CD8-positive, alpha-beta memory T cell (primary cell): ENCODE data around the gene PHETA1. TPM values are rescaled to one million over a fixed set of nuclear protein-coding genes. Genes with fewer than 3 reads are reported as not detected.

Experiments used
- CTCF ChIA-PET: fragments of 350-600 bp; sonication (Branson Sonifier 250); formaldehyde crosslinking; loops from one replicate; lab custom pipeline; 2021; ENCODE audit warnings: antibody characterized with exemption; lab: Charles Lee
- POLR2A ChIA-PET: fragments of 350-600 bp; sonication (Branson Sonifier 250); formaldehyde crosslinking; loops from one replicate; lab custom pipeline; 2021; ENCODE audit warnings: antibody characterized with exemption; lab: Charles Lee
- DNase-seq, 5 donors: peaks; one replicate each; pipeline versions ENCODE4 v3.0.0 to v3.0.0-alpha.2; 2020 to 2022; ENCODE audit warnings: mixed read lengths in 1 of 5
- H3K27ac ChIP-seq: one replicate; pipeline ENCODE4 v1.7.0; 2013; ENCODE audit warnings: low read depth, mild to moderate bottlenecking, low read length, moderate library complexity
- H3K27me3 ChIP-seq: 2 replicates; pipeline ENCODE4 v1.7.0; 2013; ENCODE audit warnings: low read length, mild to moderate bottlenecking; ENCODE audit not compliant: insufficient read depth, poor library complexity, severe bottlenecking
- H3K36me3 ChIP-seq: 2 replicates; pipeline ENCODE4 v1.7.0; 2013; ENCODE audit warnings: mild to moderate bottlenecking, low read length, moderate library complexity; ENCODE audit not compliant: insufficient read depth
- H3K4me1 ChIP-seq: 2 replicates; pipeline ENCODE4 v1.7.0; 2013; ENCODE audit warnings: mild to moderate bottlenecking, low read length, moderate library complexity; ENCODE audit not compliant: insufficient read depth
- H3K4me3 ChIP-seq: 2 replicates; pipeline ENCODE4 v1.7.0; 2013; ENCODE audit warnings: mild to moderate bottlenecking, low read length
- H3K9me3 ChIP-seq: 2 replicates; pipeline ENCODE4 v1.7.0; 2013; ENCODE audit warnings: mild to moderate bottlenecking, low read length
- H3K27ac Mint-ChIP-seq, 8 donors: one replicate each; pipeline ENCODE4 v1.8.0; 2020 to 2021; ENCODE audit warnings: mixed read lengths in 8 of 8, mild to moderate bottlenecking in 6 of 8, inconsistent platforms in 3 of 8, moderate library complexity in 3 of 8
- H3K27me3 Mint-ChIP-seq, 2 donors: one replicate each; pipeline ENCODE4 v1.8.0; 2020 to 2021; ENCODE audit warnings: mixed read lengths in 2 of 2, mild to moderate bottlenecking in 1 of 2, moderate library complexity in 1 of 2
- H3K36me3 Mint-ChIP-seq, 3 donors: one replicate each; pipeline ENCODE4 v1.8.0; 2020 to 2021; ENCODE audit warnings: mixed read lengths in 3 of 3, inconsistent platforms in 1 of 3, mild to moderate bottlenecking in 1 of 3
- H3K4me1 Mint-ChIP-seq, 3 donors: one replicate each; pipeline ENCODE4 v1.8.0; 2020 to 2021; ENCODE audit warnings: mixed read lengths in 3 of 3, inconsistent platforms in 1 of 3, mild to moderate bottlenecking in 1 of 3
- H3K4me3 Mint-ChIP-seq, 7 donors: one replicate each; pipeline ENCODE4 v1.8.0; 2020 to 2021; ENCODE audit warnings: mixed read lengths in 7 of 7, mild to moderate bottlenecking in 6 of 7, moderate library complexity in 4 of 7, inconsistent platforms in 2 of 7
- H3K9me3 Mint-ChIP-seq, 5 donors: one replicate each; pipeline ENCODE4 v1.8.0; 2020 to 2022; ENCODE audit warnings: mixed read lengths in 5 of 5, mild to moderate bottlenecking in 3 of 5, moderate library complexity in 2 of 5, inconsistent platforms in 1 of 5
- polyA plus RNA-seq: library from polyadenylated mRNA; unstranded; fragments of 300-500 nt; fragmentation: Illumina TruSeq; gene quantifications from one replicate; pipeline ENCODE4 v1.2.3, GENCODE V29; 2021
- total RNA-seq, 2 experiments: library from RNA; stranded (reverse); gene quantifications; one replicate each; pipeline ENCODE4 v1.2.3, GENCODE V29; 2021

Gene PHETA1
- total and polyA plus RNA-seq, 3 experiments from 2014 or later = 1.8 to 3.9 (median 3.8) TPM

GRCh38 chr12:111366583-111366982, 2.3 kb downstream of the PHETA1 start:
- CTCF ChIA-PET = interaction anchor here (1.1 to 1.8 kb wide), 2 partner anchors 38 to 85 kb away, joined by 3 to 5 read pairs; no protein-coding TSS in a partner anchor
- H3K36me3 Mint-ChIP-seq = peaks cover 0 to 9% (median 0%) of the 10 kb centered on the region in 3 donors

DNA sequence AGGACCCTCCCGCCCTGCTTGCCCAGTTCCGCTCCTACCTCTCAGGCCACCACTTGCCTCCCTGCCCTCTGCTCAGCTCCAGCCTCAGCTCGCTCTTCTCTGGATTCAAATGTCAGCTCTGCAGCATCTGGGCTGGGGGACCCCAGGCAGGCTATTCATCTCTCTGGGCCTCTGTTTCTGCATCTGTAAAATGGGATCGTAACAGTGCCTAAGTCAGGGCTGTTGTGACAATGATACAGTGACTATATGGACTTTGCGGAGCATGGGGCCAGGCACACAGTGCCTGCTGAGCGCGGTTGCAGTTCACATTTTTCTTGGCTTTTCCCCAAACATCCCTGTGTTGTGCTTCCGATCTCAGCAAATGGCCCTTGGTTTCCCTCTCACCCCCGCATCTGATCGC, 2.8 kb downstream of the PHETA1 start:
- Histone ChIP-seq H3K9me3 (no peaks in the 10 kb centered on the region), H3K36me3 (no peaks in the 10 kb centered on the region), H3K27me3 (no peaks in the 10 kb centered on the region), H3K4me1 (peaks cover 20% of the 10 kb centered on the region), H3K27ac (no peak overlapping the region), H3K4me3 (no peak overlapping the region)
- Mint-ChIP-seq H3K4me1 (peaks cover 21 to 34% (median 31%) of the 10 kb centered on the region in 3 donors), H3K4me3 (peak overlapping the region in 2 of 7 donors; percentile 12 to 80), H3K27ac (peak overlapping the region in 1 of 8 donors; percentile 75), H3K9me3 (no peaks in the 10 kb centered on the region), H3K27me3 (peaks cover 0 to 2% of the 10 kb centered on the region in 2 donors), H3K36me3 (peaks cover 0 to 9% (median 0%) of the 10 kb centered on the region in 3 donors)
- POLR2A ChIA-PET = no interaction called here
- no peak for DNase-seq
- CTCF ChIA-PET = interaction anchor here (1.1 kb wide), 1 partner anchor 85 kb away, joined by 3 read pairs; no protein-coding TSS in a partner anchor

More at GRCh38 chr12:111366583-111366982, 2.3 kb downstream of the PHETA1 start:
- peak overlapping the region in 1 of 7 donors; percentile 69 for H3K4me3 Mint-ChIP-seq
- DNase-seq = no peak
- Histone ChIP-seq H3K9me3 (no peaks in the 10 kb centered on the region), H3K27me3 (no peaks in the 10 kb centered on the region), H3K4me1 (peaks cover 20% of the 10 kb centered on the region), H3K27ac (no peak overlapping the region), H3K4me3 (no peak overlapping the region), H3K36me3 (no peaks in the 10 kb centered on the region)
- no peaks in the 10 kb centered on the region for H3K9me3 Mint-ChIP-seq
- peak overlapping the region in 1 of 8 donors; percentile 70 for H3K27ac Mint-ChIP-seq
- H3K27me3 Mint-ChIP-seq = no peaks in the 10 kb centered on the region
- H3K4me1 Mint-ChIP-seq = peaks cover 21 to 34% (median 31%) of the 10 kb centered on the region in 3 donors
- POLR2A ChIA-PET = no interaction called here

DNA sequence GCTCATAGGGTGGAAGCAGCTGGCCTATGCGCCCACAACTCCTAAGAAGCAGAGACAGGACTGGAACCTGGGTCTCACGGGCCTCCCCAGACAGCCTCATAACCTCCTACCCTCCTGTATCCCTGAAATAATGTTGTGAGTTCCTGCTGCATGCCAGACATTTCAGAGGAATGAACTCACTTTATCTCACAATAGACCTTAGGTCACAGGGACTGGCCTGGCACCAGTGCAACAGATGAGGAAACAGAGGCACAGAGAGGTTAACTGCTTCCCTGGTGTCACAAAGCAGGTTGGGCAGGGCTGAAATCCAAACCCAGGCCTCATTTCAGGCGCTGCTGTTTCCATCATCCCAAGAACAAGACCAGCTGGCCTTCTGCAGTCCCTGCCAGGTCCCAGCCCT, 5.3 kb downstream of the PHETA1 start:
- Histone ChIP-seq H3K4me1 (peaks cover 12% of the 10 kb centered on the region), H3K36me3 (no peaks in the 10 kb centered on the region), H3K9me3 (no peaks in the 10 kb centered on the region), H3K4me3 (no peak overlapping the region), H3K27me3 (no peaks in the 10 kb centered on the region), H3K27ac (no peak overlapping the region)
- no peak for DNase-seq
- CTCF ChIA-PET = no interaction called here
- Mint-ChIP-seq H3K36me3 (peaks cover 0 to 9% (median 0%) of the 10 kb centered on the region in 3 donors), H3K27ac (no peak overlapping the region), H3K27me3 (peaks cover 6 to 11% of the 10 kb centered on the region in 2 donors), H3K9me3 (no peaks in the 10 kb centered on the region), H3K4me1 (peaks cover 24 to 40% (median 31%) of the 10 kb centered on the region in 3 donors), H3K4me3 (no peak overlapping the region)
- POLR2A ChIA-PET = no interaction called here

GRCh38 chr12:111362687-111363475, 6.0 kb downstream of the PHETA1 start:
- no peaks in the 10 kb centered on the region for H3K36me3 ChIP-seq
- no peak overlapping the region for H3K27ac ChIP-seq
- ChIA-PET POLR2A (no interaction called here), CTCF (no interaction called here)
- Mint-ChIP-seq H3K4me1 (peaks cover 19 to 33% (median 24%) of the 10 kb centered on the region in 3 donors), H3K36me3 (peaks cover 0 to 9% (median 0%) of the 10 kb centered on the region in 3 donors), H3K9me3 (no peaks in the 10 kb centered on the region), H3K27me3 (peaks cover 6 to 11% of the 10 kb centered on the region in 2 donors), H3K27ac (no peak overlapping the region), H3K4me3 (no peak overlapping the region)
- H3K27me3 ChIP-seq = no peaks in the 10 kb centered on the region
- H3K4me1 ChIP-seq = peaks cover 5% of the 10 kb centered on the region
- H3K4me3 ChIP-seq = no peak overlapping the region
- DNase-seq = no peak
- no peaks in the 10 kb centered on the region for H3K9me3 ChIP-seq

DNA sequence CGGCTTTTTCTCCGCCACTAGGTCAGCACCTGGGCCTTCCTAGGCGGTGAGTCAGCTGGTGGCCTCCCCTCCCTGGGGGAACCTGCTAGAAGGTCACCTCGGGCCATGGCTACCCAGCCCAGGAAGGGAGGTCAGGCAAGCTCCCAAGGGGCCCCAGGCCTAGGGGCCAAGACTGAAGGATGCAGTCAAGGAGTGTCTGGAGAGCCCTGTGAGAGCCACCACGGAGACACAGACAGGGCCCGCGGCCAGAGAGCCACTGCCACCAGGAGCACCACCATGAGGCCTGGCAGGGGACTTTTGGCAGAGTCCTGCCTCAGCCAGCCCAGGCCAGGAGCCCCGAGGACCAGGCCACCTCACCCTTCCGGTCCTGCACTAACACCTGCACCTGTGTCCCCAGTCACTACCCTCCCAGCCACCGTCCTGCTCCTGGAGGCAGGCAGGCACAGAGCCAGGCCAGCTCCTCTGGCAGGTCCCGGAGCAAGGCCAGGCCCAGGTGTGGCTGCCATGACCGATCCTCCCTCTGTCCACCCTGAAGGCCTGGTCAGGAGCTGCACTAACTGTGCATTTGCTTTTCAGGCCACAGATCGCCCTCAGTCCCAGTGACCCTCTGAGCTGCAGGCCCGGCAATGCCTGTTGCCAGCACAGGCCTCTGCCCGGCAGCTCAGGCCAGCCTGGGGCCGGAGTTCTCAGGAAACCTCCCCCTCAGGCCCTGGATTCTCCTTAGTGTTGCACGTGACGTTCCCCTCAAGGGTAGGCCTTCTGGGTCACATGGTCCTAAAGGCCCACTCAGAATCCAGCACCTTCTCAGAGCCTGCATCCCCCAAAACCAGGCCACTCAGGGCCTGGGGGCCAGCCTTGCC, 6.9 kb downstream of the PHETA1 start:
- ChIA-PET POLR2A (no interaction called here), CTCF (no interaction called here)
- DNase-seq = no peak
- Histone ChIP-seq H3K27ac (no peak overlapping the region), H3K4me3 (no peak overlapping the region), H3K36me3 (no peaks in the 10 kb centered on the region), H3K9me3 (no peaks in the 10 kb centered on the region), H3K4me1 (no peaks in the 10 kb centered on the region), H3K27me3 (no peaks in the 10 kb centered on the region)
- Mint-ChIP-seq H3K27me3 (peaks cover 6 to 11% of the 10 kb centered on the region in 2 donors), H3K36me3 (peaks cover 0 to 9% (median 0%) of the 10 kb centered on the region in 3 donors), H3K4me3 (no peak overlapping the region), H3K4me1 (peaks cover 10 to 24% (median 14%) of the 10 kb centered on the region in 3 donors), H3K9me3 (no peaks in the 10 kb centered on the region), H3K27ac (peak overlapping the region in 1 of 8 donors; percentile 47)

GRCh38 chr12:111361073-111361716, 7.7 kb downstream of the PHETA1 start:
- Histone ChIP-seq H3K9me3 (no peaks in the 10 kb centered on the region), H3K36me3 (no peaks in the 10 kb centered on the region), H3K27me3 (no peaks in the 10 kb centered on the region), H3K27ac (no peak overlapping the region), H3K4me1 (no peaks in the 10 kb centered on the region), H3K4me3 (no peak overlapping the region)
- no peak overlapping the region for H3K27ac Mint-ChIP-seq
- peak overlapping the region in 1 of 7 donors; percentile 56 for H3K4me3 Mint-ChIP-seq
- H3K27me3 Mint-ChIP-seq = peaks cover 6 to 11% of the 10 kb centered on the region in 2 donors
- POLR2A ChIA-PET = no interaction called here
- H3K36me3 Mint-ChIP-seq = peaks cover 0 to 9% (median 0%) of the 10 kb centered on the region in 3 donors
- DNase-seq = no peak
- CTCF ChIA-PET = no interaction called here
- H3K9me3 Mint-ChIP-seq = no peaks in the 10 kb centered on the region
- peaks cover 9 to 19% (median 10%) of the 10 kb centered on the region in 3 donors for H3K4me1 Mint-ChIP-seq

DNA sequence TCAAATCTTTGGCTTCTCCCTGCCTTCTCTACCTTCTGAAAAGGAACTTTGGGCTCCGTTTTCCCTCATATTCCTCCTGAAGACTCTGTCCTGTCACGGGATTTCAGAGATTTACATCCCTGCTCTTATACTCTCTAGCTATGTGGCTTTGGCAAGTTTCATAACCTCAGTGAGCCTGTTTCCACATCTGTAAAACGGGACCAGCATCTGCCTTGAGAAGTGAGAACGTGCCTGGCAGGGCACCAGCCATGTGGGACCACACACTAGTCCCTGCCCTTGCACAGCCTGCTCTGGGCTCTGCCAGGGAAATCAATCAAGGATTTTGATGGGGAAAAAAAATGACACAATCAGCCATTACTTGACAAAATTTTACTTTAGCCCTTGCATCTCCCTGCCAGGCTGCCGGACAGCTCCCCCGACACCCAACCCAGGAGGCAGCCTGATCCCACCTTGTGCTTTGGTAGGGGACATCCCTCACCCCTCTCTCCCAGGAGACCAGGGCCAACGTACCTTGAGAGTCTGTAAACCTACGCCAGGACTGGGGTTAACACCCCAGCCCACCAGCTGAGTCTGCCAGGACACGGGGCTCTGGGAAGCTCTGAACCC, 8.5 kb downstream of the PHETA1 start:
- Histone ChIP-seq H3K36me3 (no peaks in the 10 kb centered on the region), H3K4me3 (no peak overlapping the region), H3K27ac (no peak overlapping the region), H3K4me1 (no peaks in the 10 kb centered on the region), H3K9me3 (no peaks in the 10 kb centered on the region), H3K27me3 (no peaks in the 10 kb centered on the region)
- POLR2A ChIA-PET = no interaction called here
- no peaks in the 10 kb centered on the region for H3K9me3 Mint-ChIP-seq
- peaks cover 9 to 16% (median 9%) of the 10 kb centered on the region in 3 donors for H3K4me1 Mint-ChIP-seq
- no peak for DNase-seq
- CTCF ChIA-PET = no interaction called here
- H3K27me3 Mint-ChIP-seq = peaks cover 6 to 11% of the 10 kb centered on the region in 2 donors
- H3K27ac Mint-ChIP-seq = peak overlapping the region in 1 of 8 donors; percentile 37
- H3K36me3 Mint-ChIP-seq = peaks cover 0 to 9% (median 0%) of the 10 kb centered on the region in 3 donors
- no peak overlapping the region for H3K4me3 Mint-ChIP-seq
